ENCODE data around the gene SLC15A4. TPM values are rescaled to one million over a fixed set of nuclear protein-coding genes. Genes with fewer than 3 reads are reported as not detected.

SLC15A4 gene
- total and polyA plus RNA-seq, 9 of the 15 experiments (the other 6 are each of a cell fraction or from before 2014, with no cell fraction given), result 5.5 to 20.8 (median 10.1) TPM

GRCh38 chr12:128793701-128794100 lies 30.1 kb downstream of the SLC15A4 start:
- no peaks in the 10 kb centered on the region for H3K79me2 ChIP-seq (ENCODE audit: control insufficient read depth, insufficient read depth, low read length)
- no peaks in the 10 kb centered on the region for H4K20me1 ChIP-seq (replicated peaks; ENCODE audit: control insufficient read depth, insufficient read depth, low read length)
- H3K27me3 ChIP-seq (ENCODE audit: control insufficient read depth in 2 of 2, insufficient read depth in 2 of 2, low read length in 2 of 2), result no peaks in the 10 kb centered on the region
- intact Hi-C loops (cut with micrococcal nuclease) (no loop called here), in situ Hi-C loops (cut with MboI) (loop anchor here (25.0 kb wide), 1 partner anchor 1119 kb away; the partner anchor contains the start of gene TMEM132D)
- no peak for DNase-seq (ENCODE audit: extremely low read depth in 1 of 4, low spot score in 3 of 4)
- no TSS peak for BruUV-seq (replicated peaks)
- no peak overlapping the region for H2AFZ ChIP-seq (ENCODE audit: low read depth, low read length)
- ATAC-seq, result no peak
- FAIRE-seq, result no peak
- POLR2A ChIA-PET, result interaction anchor here (0.7 to 1.5 kb wide), 3 partner anchors 12 to 623 kb away, joined by 3 to 5 read pairs (median 3); no protein-coding TSS in a partner anchor
- H3K9ac ChIP-seq (ENCODE audit: insufficient read depth in 1 of 2, low read depth in 2 of 2, low read length in 2 of 2), result no peak overlapping the region
- H3K9me3 ChIP-seq (replicated peaks; ENCODE audit: control insufficient read depth, insufficient read depth, low read depth, low read length), result no peaks in the 10 kb centered on the region
- H3K27ac ChIP-seq (ENCODE audit: extremely low read depth, low read depth, low read length), result no peak overlapping the region
- no peaks in the 10 kb centered on the region for H3K9me1 ChIP-seq (ENCODE audit: control insufficient read depth, insufficient read depth, low read length)
- no peaks in the 10 kb centered on the region for H3K4me1 ChIP-seq (replicated peaks in 1 of 2; ENCODE audit: control insufficient read depth in 2 of 2, insufficient read depth in 2 of 2, low read length in 2 of 2)
- CTCF ChIA-PET (ENCODE audit: low intra/inter-chr PET ratio), result no interaction called here
- no peak overlapping the region for H3K4me3 ChIP-seq
- H3K36me3 ChIP-seq (ENCODE audit: control insufficient read depth, insufficient read depth, low read length), result peaks cover 56% of the 10 kb centered on the region; the same call in 2 of the 3 replicates
- WGBS (ENCODE audit: insufficient coverage, low coverage, missing lambda C conversion rate), result 94% methylated on average over 5 of the region's 6 CpGs
- H3K4me2 ChIP-seq (ENCODE audit: insufficient read depth, low read length), result no peak overlapping the region
- TF ChIP-seq NCOA1 (IDR thresholded peaks at IDR 0.05; ENCODE audit: low read depth), result no peak
- TF ChIP-seq TSC22D4 (tag; IDR thresholded peaks at IDR 0.05), result no peak
- TF ChIP-seq E2F3 (CRISPR knock-in tag; IDR thresholded peaks at IDR 0.05), result no peak
- TF ChIP-seq EP400 (IDR thresholded peaks at IDR 0.05), result no peak
- TF ChIP-seq SAFB2 (IDR thresholded peaks at IDR 0.05; ENCODE audit: borderline replicate concordance, low read depth, low read length, severe bottlenecking), result no peak
- no peak for TF ChIP-seq PREB (CRISPR knock-in tag; IDR thresholded peaks at IDR 0.05)
- no peak for TF ChIP-seq SPI1 (IDR thresholded peaks at IDR 0.05; ENCODE audit: borderline replicate concordance, low read depth, low read length)
- TF ChIP-seq ZNF76 (CRISPR knock-in tag; IDR thresholded peaks at IDR 0.05; ENCODE audit: borderline replicate concordance), result no peak
- no peak for TF ChIP-seq ZBTB33 (CRISPR knock-in tag; IDR thresholded peaks at IDR 0.05)
- TF ChIP-seq ZNF12 (CRISPR knock-in tag; IDR thresholded peaks at IDR 0.05), result no peak
- no peak for TF ChIP-seq ZNF408 (CRISPR knock-in tag; IDR thresholded peaks at IDR 0.05; ENCODE audit: low read depth)
- no peak for TF ChIP-seq ZNF318 (IDR thresholded peaks at IDR 0.05; ENCODE audit: borderline replicate concordance in 1 of 2, low read depth in 1 of 2)
